Posterior vena cava (tissue), 2 donors: Measurements from ENCODE around the gene KCNG2. TPM values are rescaled to one million over a fixed set of nuclear protein-coding genes. Genes with fewer than 3 reads are reported as not detected.

Experiments
- DNase-seq: peaks from one replicate; pipeline ENCODE4 v3.0.0-alpha.2; 2020; ENCODE audit warnings: low spot score
- intact Hi-C, 2 donors: fragments of 100-400 bp; cut with DNase I; formaldehyde crosslinking; loops; one replicate each; pipeline versions ENCODE4 v1.14.1 to v1.14.2; 2022 to 2023
- total RNA-seq, 2 donors: library from RNA; stranded (reverse); fragmentation: NEBNext Ultra II Directional; extraction: Animal tissue kit (Norgen Biotek cat#: 25700); gene quantifications; one replicate each; pipeline ENCODE4 v1.2.1, GENCODE V29; 2021
- donor health status: DM: yes; HTN: yes; CAD: no.
- donor health status: DM: yes; HTN: yes; CAD: no.

Gene KCNG2
- total RNA-seq, 2 donors from 2014 or later, result 0.38 to 0.56 TPM

DNA sequence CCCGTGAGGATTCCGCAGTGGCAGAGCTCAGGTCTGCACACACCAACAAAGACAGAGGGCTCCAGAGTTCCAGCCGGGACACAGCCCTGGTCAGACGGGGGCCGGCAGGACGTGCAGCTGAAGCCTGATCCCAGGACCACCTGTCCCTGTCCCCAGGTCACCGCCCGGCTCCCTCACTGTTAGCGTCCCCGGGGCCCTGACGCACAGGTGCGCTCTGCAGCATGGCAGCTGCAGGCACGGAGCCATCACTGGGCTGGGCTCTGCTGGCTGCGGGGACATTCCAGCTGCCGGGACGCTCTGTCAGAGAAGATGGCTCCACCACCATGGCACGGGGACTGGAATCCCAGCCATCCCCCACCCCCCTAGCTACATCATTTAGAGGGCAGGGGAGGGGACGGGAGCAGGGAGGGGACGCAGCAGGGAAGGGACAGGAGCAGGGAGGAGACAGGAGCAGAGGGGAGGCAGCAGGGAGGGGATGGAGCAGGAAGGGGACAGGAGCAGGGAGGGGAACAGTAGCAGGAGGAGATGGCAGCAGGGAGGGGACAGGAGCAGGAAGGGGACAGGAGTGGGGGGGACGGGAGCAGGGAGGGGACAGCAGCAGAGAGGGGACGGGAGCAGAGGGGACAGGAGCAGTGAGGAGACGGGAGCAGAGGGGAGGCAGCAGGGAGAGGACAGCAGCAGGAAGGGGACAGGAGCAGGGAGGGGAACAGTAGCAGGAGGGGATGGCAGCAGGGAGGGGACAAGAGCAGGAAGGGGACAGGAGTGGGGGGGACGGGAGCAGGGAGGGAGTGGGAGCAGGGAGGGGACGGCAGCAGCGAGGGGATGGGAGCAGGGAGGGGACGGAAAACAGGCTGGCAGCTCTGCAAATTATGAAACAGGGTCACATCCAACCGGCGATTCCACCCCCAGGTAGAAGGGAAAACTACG, 113.9 kb downstream of the KCNG2 start:
- DNase-seq, result peak; percentile 80
- intact Hi-C loops, result no loop called here

DNA sequence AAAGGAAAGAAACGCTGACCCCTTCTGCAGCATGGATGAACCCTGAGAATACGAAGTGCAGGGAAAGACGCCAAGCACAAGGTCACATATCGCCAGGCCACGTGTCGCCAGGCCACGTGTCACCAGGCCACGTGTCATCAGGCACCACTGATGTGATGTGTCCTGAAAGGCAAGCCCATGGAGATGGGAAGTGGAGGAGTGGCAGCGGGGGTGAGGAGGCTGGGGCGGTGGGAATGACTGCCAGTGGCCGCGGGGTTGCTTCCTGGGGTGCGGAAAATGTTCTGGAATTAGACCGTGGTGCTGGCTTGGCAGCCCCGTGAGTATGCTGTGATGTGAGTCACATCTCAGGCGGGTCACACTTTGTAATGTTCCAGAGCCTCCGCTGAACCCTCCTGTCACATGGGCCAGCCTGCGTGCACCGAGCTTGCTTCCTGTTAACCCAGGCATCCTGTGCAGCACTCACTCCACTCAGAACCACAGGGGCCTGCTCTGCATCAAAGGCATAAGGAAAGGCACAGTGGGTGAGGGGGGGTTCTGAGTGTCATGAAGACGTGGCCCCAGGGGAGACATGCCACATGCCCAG, 114.8 kb downstream of the KCNG2 start:
- intact Hi-C loops, result no loop called here
- peak; percentile 85 for DNase-seq

DNA sequence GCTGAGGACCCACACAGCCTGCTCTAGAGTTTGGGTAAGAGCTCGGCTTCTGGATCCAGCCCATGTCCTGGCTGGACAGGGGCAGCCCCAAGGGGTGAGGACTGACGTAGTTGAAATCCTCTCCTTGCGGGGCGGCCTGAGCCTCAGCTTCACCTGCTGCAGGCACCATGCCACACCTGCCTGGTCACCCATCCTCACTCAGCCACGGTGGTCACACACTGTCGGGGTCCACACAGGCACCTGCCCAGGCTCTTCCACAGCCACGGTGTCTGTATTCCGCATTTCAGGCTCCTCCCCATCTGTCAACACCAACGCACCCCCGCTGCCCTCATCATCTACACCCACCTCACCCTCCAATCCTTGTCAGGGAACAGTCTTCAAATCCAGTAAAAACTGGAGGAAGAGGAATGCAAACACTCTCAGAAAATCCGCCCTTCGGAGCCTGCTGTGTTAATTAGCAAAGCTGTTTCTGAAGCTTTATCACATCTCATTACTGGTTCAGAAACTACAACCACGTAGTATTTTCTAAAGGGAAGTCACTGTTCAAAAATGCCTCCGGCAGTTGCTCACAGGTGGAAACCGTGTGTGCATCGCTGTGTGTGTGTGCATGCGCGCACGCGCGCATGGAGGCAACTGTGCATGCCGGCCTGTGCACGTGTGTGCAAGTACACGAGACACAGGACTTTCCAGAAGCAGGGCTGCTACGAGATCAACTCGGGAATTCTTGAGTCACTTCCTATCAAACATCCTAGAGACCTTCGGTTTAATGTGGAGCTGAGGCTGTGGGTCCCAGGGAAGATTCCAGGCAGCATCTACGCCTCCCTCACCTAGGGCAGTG, 115.5 kb downstream of the KCNG2 start:
- DNase-seq, result no peak
- intact Hi-C loops, result no loop called here

DNA sequence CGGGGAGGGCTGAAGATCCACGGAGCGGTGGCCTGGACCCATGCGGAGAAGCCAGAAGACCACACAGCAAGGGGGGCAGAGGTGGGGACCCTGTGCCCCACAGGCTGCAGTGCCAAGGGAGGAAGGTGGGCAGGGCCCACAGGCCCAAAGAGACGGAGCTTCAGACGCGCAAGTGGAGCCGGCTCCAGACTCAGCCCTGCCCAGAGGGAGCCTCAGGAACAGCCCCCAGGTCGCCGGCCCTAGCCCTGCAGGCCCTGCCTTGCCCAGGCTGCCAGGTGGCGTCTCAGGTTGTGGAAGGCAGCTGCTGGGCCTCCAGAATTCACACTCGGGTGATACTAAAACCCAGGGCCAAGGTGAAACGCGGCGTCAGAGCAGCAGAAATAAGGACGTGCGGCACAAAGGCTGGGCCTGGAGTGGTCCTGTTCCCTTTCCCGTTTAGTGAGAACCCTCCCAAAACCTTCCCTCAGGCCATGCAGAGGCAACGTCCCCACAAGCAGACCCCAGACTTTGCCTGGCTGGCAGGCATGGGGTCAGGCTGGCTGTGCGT, 116.9 kb downstream of the KCNG2 start:
- intact Hi-C loops, result no loop called here
- DNase-seq, result no peak

DNA sequence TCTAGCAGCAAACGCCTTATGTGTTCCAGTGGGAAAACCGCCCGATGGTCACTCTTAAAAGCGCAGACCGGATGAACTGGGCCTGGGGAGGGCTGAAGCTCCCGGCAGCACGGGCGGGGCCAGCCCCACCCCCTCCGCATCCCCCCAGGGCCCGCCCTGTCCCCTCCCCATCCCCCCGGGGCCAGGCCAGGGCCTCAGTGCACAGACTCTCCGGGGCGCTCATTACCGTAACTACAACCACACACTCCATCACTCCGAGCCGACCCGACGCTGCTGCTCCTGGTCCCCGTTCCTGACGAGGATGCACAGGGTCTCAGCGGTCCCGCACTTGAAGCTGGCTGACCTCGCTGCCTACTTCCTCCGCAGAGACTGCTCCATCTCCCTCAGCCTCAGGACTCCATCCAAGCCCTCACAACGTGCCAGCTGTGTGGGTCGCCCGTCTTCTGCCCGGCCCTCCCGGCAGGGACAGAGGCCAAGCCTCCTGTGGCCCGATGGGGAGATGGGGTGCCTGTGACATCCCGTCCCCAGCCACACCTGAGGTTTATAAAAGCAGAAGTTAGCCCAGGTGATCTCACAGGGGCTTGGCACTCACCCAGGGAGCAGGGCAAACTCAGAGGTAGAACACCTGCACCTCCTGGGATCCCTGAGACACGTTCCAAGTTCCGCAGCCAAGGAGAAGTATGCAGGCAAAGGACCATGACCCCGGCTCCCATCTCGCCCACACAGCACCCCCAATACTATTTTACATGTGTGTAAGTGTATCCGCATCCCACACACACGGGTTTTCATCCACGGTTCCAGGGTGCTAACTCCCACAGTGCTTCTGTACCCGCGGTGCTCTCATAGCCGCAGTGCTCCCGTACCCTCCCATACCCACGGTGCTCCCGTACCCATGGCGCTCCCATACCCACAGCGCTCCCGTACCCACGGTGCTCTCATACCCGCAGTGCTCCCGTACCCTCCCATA, 117.7 kb downstream of the KCNG2 start:
- DNase-seq, result peak; percentile 63
- intact Hi-C loops, result no loop called here

DNA sequence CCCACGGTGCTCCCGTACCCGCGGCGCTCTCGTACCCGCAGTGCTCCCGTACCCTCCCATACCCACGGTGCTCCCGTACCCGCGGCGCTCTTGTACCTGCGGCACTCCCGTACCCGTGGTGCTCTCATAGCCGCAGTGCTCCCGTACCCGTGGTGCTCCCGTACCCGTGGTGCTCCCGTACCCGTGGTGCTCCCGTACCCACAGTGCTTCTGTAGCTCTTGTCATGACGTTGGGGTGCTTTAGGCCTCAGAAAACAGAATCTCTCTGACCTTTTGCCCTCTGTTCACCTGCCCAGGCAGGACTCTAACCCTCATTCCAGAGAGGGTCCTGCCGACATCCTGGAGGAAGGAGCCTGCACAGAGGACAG, 118.4 kb downstream of the KCNG2 start:
- peak; percentile 12 for DNase-seq
- intact Hi-C loops, result no loop called here

DNA sequence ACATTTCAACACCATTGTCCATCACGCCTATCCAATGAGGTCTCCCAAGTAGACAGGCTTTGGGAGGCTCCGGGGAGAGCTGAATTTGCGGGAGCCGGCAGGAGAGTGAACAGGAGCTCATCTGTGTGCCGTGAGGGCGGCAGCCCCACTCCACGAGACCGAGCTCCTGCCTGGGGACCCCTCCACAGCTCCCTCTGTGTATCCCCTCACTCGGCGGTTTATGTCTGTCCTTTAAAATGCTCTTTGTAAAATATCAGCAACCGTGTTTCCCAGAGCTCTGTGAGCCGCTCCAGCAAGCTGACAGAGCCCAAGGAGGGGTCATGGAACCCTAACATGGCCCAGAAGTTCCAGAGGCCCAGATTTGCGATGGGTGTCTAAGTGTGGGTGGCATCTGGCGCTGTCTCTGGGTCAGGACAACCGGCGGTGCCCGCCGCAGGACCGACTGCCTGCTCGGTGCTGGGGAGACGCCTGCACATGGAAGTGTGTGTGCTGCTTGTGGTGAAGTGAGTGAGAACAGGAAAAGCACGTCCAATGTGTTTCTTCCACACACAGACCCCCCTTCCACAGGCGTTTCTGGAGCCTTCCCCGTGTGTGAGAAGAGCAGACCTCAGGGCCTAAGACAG, 118.9 kb downstream of the KCNG2 start:
- peak; percentile 75 for DNase-seq
- intact Hi-C loops, result no loop called here

DNA sequence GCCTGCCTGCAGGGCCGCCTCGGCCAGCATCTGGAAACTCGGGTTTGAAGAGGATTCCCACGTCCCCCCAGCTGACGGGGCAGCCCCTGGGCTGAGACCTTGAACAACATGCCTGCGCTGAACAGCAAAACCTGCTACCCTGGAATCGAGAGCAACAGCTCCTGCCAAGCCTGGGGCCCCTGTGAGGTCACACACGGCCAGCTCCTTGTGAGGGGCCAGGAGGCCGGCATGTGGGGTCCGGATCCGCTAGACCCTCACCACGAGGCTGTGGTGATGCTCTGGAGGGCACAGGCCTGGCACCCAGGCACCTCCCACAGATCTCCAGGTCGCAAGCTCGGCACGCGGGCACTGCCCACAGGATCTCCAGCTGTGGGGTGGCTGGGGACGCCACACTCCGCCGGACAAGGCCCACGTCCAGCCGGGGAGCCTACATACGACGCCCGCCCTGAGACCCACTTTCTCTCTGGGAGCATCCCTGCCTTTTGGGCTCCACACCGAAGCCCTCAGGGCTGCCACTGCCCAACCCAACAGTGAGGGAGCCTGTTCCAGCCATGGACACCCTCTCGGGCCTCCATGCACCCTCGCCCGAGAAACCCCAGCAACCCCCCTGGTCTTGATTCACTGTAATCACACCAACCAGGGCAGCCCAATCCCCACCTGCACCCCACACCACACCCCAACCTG, 119.6 kb downstream of the KCNG2 start:
- DNase-seq, result peak; percentile 68
- intact Hi-C loops, result no loop called here

DNA sequence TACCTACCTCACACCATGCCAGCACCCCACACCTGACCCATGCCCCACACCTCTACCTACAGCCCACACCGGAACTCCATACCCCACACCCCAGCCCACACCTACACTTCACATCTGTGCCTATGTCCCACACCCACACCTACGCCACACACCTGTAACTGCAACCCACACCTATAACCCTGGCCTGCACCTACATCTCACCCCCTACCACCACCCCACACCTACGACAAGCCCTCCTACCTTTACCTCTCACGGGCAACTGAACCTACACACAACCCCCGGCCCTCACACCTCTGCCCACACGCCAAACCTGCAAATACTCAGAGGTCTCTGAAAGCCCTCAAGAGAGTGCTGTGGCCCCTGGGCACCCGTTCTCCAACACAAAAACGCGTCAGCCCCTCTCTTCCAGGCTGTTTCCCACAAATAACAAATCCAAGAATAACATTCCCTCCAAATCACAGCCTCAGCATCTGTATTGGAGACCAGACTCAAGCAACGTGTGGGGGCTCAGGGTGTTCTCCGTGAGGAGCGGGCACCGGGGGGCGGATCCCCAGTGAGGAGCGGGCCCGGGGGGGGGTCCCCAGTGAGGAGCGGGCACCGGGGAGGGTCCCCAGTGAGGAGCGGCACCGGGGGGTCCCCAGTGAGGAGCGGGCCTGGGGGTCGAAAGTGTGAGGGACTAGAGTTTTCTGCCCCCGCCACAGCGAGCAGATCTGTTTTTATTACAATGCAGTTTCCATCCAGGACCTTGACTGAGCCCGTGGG, 120.3 kb downstream of the KCNG2 start:
- no peak for DNase-seq
- intact Hi-C loops, result no loop called here

DNA sequence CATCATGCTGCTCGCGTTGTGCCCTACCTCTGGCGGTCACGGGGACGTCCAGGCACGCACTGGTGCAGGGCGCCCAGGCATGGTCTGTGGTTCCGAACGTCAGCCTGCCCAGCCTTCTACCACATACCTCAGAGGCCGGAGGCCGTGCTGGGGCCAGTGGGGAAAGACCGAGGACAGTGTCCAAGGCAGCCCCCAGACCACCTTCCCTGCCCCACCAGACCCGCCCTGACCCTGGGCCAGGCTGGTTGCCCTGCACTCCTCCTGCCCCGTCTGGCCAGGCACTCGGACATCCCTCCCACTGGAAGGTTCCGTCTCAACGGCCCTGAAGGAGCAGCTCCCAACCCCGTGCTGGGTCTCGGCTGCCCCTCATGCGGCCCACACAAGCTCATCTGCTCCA, 120.9 kb downstream of the KCNG2 start:
- intact Hi-C loops, result no loop called here
- DNase-seq, result no peak

DNA sequence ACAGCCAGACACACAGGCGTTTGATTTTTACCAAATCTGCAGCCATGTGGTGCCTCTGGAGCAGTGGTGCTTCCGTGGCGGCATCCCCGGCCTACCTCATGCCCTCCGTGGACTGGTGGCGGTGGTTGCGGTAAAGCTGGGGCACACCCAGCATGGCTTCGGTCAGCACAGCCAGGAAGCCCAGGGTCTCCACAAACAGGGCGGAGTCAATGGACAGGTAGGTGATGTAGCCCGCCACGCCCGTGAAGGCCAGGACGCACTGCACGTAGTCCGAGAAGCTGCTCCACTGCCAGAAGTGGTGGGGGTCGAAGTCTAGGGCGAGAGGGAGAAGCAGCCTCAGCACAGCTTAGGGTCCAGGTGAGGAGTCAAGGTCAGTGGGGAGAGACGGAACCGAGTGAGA, 121.4 kb downstream of the KCNG2 start:
- intact Hi-C loops, result no loop called here
- no peak for DNase-seq

DNA sequence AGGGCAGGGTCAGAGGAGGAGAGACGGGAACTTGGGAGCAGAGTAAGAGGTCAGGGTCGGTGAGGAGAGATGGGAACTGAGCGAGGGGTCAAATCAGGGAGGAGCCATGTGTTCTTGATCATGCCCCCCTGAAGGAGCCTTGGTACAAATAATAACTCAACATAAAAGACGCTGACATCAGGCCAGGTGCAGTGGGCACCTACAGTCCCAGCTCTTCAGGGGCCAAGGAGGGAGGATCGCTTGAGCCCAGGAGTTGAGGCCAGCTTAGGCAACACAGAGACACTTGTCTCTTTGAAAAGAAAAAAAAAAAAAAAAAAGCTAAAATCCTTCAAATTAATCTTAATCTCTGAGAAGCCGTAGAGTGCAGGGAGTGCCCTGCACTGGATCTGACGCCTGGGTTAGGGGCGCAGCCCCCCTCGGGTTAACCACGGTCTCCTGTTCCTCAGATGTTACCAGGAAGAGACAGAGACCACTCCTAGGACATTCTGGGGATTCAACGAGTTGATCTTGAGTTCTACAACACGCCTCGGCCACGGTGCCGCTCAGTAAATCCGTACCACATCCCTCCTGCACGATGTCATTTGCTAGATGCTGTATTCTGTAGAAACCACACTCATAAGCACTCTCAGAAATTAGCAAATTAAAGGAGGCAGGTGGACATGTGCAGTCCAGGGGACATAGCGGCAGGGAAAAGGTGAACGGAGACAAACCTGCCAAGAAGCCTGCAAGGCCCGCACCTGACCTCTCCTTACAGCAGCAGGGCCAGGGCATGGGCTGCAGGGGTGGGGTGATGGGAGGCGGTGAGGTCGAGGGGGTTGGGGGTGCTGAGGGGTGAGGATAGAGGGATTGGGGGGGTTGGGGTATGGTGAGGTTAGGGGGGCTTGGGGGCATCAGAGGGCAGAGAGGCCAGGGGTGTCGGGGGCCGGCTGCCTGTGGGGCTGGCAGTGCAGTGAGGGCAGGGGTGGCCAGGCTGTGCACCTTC, 124.5 kb downstream of the KCNG2 start:
- intact Hi-C loops, result loop anchor here in 1 of 2 donors (1.0 kb wide), 1 partner anchor 88 kb away; no protein-coding TSS in a partner anchor
- DNase-seq, result peak; percentile 51

DNA sequence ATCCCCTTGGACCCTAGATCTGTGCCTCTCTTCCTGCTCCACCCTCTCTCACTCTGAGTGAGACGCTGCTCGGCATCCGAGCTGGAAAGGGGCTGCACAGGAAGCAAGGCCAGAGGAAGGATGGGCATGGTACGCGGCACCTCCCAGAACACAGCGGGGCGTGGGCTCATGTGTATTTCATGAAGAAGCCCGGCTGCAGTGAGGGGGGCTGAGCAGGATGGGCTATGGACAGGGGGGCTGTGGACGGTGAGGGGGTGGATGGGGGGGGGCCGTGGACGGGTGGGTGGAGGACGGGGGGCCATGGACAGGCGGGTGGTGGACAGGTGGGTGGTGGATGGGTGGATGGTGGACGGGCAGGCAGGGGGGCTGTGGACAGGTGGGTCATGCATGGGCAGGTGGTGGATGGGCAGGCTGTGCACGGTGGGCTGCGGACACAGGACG, 125.3 kb downstream of the KCNG2 start:
- intact Hi-C loops, result loop anchor here in 1 of 2 donors (1.0 kb wide), 1 partner anchor 89 kb away; no protein-coding TSS in a partner anchor
- peak; percentile 56 for DNase-seq

DNA sequence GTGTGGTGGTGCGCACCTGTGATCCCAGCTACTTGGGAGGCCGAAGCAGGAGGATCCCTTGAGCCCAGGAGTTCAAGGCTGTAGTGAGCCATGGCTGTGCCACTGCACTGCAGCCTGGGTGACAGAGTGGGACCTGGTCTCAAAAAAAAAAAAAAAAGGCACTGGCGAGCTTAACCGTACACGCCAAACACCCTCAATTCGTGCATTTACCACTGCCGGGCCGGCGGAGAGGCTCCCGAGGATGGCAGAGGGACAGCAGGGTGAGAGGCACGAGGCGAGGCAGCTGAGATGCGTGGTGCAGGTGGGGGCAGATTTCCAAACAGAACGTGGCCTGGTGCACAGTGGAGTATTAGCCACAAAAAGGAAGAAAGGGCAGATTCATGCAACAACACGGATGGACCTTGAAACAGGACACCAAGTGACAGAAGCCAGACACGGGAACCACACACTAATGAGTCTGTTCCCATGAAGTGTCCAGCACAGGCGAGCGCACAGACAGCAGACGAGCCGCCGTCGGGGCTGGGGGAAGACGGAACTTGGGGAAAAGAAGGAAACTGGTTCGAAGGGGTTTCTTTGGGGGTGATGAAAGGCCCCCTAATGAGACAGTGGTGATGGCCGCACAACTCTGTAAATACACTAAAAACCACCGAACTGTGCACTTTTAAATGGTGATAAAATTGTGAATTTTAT, 126.3 kb downstream of the KCNG2 start:
- DNase-seq, result peak; percentile 56
- intact Hi-C loops, result no loop called here
